Neuron (in vitro differentiated cells): ENCODE measurements around the gene CD1D.
"Not testable (repeated sequence)": the region's sequence is repeated elsewhere in the genome, so short reads cannot be mapped to it uniquely, and the experiment has no call there.

Experiments used
- H2AFZ ChIP-seq: one replicate; pipeline ENCODE4 v1.6.1; 2013; ENCODE audit warnings: low read depth, mild to moderate bottlenecking, inconsistent platforms, low read length, moderate library complexity
- H3K27me3 ChIP-seq: one replicate; pipeline ENCODE4 v1.6.1; 2013; ENCODE audit warnings: low read length; ENCODE audit not compliant: insufficient read depth
- H3K36me3 ChIP-seq: one replicate; pipeline ENCODE4 v1.6.1; 2013; ENCODE audit warnings: low read length; ENCODE audit not compliant: insufficient read depth
- H3K4me1 ChIP-seq: one replicate; pipeline ENCODE4 v1.6.1; 2013; ENCODE audit warnings: low read length; ENCODE audit not compliant: insufficient read depth
- H3K4me3 ChIP-seq: 2 replicates; pipeline ENCODE4 v1.5.1; 2013; ENCODE audit warnings: mild to moderate bottlenecking, low read length, moderate library complexity
- H3K9me3 ChIP-seq: one replicate; pipeline ENCODE4 v1.6.1; 2013; ENCODE audit warnings: low read length

CD1D gene

DNA sequence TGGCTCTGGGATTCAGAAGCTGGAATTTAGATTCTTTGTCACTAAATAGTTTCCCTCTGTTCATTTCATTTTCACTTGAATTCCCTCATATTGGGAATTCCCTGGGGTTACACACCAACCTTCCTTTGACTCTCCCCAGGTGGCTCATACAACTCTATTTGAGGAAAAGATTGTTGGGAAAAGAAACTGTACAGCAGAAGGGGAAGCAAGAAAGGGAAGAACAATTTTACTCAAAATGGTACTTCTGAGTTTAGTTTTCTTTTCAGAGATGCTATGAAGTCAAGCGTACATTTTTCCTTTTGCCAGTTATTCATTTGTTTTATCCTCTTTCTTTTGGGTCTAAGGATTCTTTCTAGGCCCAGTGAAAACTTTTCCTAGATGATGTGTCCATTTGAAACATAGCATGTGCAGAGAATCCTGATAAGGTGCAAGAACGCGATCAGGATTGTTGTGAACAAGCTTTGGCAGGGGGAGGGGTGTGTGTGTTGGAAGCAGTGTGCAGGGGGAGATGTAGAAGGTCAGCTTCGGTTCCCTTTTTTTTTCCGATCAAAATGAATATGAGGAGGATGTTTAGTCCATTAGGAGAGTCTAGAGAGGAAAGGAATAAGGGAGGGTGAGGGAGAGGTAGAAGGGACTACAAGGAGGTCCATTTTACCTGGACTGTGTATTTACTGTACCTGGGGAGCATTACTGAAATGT, 26.8 kb upstream of the CD1D start:
- no peaks in the 10 kb centered on the region for H3K9me3 ChIP-seq
- no peak overlapping the region for H2AFZ ChIP-seq
- no peaks in the 10 kb centered on the region for H3K36me3 ChIP-seq
- H3K4me1 ChIP-seq = no peaks in the 10 kb centered on the region
- H3K27me3 ChIP-seq = peaks cover 13% of the 10 kb centered on the region
- no peak overlapping the region for H3K4me3 ChIP-seq

- H2AFZ ChIP-seq = no peak overlapping the region
- no peaks in the 10 kb centered on the region for H3K9me3 ChIP-seq
- peaks cover 13% of the 10 kb centered on the region for H3K27me3 ChIP-seq
- H3K36me3 ChIP-seq = no peaks in the 10 kb centered on the region
- no peaks in the 10 kb centered on the region for H3K4me1 ChIP-seq
- no peak overlapping the region for H3K4me3 ChIP-seq
Observed at GRCh38 chr1:158154501-158154900, 26.2 kb upstream of the CD1D start.

DNA sequence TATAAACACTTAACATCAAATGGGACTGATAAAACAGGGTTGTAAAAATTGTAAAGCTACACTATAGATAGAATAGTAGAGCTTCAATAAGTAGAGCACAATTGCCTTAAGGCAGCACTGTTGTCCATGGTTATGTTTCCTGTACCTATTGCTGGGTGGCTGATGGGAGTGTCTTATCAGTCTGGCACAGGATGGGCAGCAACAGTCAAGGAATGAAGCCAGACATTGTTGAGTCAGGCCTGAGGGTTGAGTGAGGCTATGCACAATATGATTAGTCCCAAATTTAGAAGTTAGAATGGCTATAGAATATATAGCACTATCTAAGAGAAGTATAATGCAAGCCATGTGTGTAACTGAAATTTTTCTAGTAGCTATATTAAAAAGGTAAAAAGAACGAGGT, 25.0 kb upstream of the CD1D start:
- no peaks in the 10 kb centered on the region for H3K36me3 ChIP-seq
- H3K4me3 ChIP-seq = no peak overlapping the region
- H3K4me1 ChIP-seq = no peaks in the 10 kb centered on the region
- peaks cover 10% of the 10 kb centered on the region for H3K27me3 ChIP-seq
- no peak overlapping the region for H2AFZ ChIP-seq
- H3K9me3 ChIP-seq = no peaks in the 10 kb centered on the region

DNA sequence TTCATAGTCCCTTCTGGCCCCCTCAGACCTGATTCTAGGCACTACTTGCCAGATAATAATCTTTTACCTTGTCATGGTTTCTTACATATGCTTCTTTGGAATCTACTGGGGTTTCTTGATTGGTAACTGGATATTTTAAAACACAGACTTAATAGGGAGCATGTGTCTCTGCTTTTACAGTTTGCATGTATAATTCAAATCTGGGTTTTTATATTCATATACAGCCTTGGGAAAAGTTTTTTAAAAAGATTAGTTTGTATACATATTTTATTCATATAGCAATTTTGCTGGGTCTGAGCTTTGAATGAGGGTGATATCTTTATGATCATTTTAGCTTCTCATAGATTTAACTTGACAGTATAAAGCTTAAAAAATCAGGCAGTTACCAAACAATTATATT, 21.1 kb upstream of the CD1D start:
- H3K4me1 ChIP-seq = no peaks in the 10 kb centered on the region
- H3K36me3 ChIP-seq = no peaks in the 10 kb centered on the region

GRCh38 chr1:158161446-158161845, 19.2 kb upstream of the CD1D start:
- H2AFZ ChIP-seq = no peak overlapping the region
- no peaks in the 10 kb centered on the region for H3K4me1 ChIP-seq
- H3K4me3 ChIP-seq = no peak overlapping the region
- H3K27me3 ChIP-seq = peaks cover 2% of the 10 kb centered on the region
- no peaks in the 10 kb centered on the region for H3K9me3 ChIP-seq
- H3K36me3 ChIP-seq = no peaks in the 10 kb centered on the region

More for the DNA sequence above, 21.1 kb upstream of the CD1D start:
- no peaks in the 10 kb centered on the region for H3K9me3 ChIP-seq
- no peak overlapping the region for H3K4me3 ChIP-seq
- no peak overlapping the region for H2AFZ ChIP-seq
- H3K27me3 ChIP-seq = peaks cover 4% of the 10 kb centered on the region

DNA sequence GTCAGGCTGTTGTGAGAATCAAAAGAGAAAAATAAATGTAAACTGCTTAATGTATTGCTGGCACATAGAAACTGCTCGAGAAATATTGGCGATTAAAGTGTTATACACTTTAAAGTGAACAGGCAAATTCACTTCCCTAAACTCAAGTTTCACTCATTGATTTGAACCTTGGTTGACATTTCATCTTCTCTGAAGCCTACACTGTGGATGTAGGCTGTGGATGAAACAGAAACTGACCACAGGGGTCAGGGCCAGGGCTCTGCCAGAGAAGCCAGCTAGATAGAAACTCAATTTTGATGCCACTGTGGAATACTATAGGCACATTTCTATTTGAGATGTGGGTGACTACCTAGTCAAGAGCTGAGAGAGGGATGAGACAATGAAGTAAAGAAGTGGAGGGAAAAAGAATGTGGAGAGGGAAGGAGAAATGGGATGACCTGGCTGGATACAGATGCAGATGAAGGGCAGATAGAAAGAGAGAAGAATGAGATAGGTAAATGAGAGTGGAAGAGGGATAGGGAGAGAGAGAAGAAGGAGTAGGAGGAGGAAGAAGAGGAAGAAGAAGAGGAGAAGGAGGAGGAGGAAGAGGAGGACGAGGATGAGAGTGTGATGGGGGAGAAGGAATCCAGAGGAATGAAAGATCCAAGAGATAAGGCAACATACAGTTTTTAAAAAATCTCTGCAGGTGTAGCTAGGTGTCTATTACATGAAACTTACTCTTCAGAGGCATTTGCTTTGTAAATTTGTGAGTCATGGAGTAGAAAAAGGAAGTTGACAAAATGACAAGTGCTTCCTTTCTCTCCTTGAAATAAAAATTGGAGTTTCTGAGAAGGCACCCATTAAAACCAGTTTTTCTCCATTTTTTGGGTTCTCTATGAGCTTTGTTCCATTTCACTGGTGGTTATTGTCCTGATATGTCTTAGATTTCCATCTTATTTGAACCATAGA, 17.4 kb upstream of the CD1D start:
- no peaks in the 10 kb centered on the region for H3K9me3 ChIP-seq
- H3K4me3 ChIP-seq = no peak overlapping the region
- H3K4me1 ChIP-seq = no peaks in the 10 kb centered on the region
- no peak overlapping the region for H2AFZ ChIP-seq
- H3K36me3 ChIP-seq = no peaks in the 10 kb centered on the region
- no peaks in the 10 kb centered on the region for H3K27me3 ChIP-seq

- Histone ChIP-seq H3K36me3 (no peaks in the 10 kb centered on the region), H2AFZ (no peak overlapping the region), H3K9me3 (no peaks in the 10 kb centered on the region), H3K4me3 (no peak overlapping the region), H3K27me3 (peaks cover 8% of the 10 kb centered on the region), H3K4me1 (no peaks in the 10 kb centered on the region)
Observed at GRCh38 chr1:158169105-158169504, 11.6 kb upstream of the CD1D start.

DNA sequence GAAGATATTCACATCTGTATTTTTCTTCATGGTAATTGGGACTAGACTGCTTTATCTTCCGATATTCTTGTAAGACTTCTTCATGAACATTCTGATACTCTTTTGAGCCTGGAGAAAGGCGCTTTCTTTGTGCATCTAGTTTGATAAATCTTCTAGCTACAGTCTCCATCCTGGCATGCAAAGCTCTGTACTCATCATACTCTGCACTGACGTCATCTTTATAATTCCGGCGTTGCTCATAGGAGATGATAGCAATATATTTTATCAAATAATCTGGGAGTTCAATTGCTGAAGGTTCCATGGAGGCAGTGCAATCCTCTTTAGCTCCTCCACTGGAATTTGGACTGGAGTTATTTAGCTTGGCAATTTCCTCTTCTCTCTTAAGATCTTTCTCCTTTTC, 4.8 kb upstream of the CD1D start:
- not testable (repeated sequence) for H2AFZ ChIP-seq, H3K4me3 ChIP-seq, H3K36me3 ChIP-seq, H3K9me3 ChIP-seq, H3K4me1 ChIP-seq
- H3K27me3 ChIP-seq = peaks cover 42% of the 10 kb centered on the region

DNA sequence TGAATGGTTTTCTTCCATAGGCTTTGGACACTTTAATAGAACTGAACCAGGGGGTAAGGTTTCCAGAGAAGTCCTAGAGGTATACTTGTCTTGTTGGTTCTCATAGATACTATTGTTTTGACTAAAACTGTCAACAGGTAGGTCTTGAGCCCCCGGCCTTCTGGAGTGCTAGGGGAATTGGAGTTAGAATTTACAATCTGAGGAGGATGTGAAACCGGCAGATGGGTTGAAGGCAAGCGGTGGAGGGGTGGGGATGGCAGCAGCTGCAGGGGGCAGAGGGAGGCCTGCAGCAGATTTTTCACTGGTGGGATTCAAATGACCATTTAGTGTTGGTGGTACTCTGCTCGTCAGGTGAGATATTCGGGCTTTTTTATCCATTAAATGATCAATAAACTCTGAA, 4.3 kb upstream of the CD1D start:
- Histone ChIP-seq H3K9me3 (no peaks in the 10 kb centered on the region), H3K36me3 (no peaks in the 10 kb centered on the region), H3K27me3 (peaks cover 47% of the 10 kb centered on the region), H3K4me3 (no peak overlapping the region), H2AFZ (no peak overlapping the region), H3K4me1 (no peaks in the 10 kb centered on the region)

DNA sequence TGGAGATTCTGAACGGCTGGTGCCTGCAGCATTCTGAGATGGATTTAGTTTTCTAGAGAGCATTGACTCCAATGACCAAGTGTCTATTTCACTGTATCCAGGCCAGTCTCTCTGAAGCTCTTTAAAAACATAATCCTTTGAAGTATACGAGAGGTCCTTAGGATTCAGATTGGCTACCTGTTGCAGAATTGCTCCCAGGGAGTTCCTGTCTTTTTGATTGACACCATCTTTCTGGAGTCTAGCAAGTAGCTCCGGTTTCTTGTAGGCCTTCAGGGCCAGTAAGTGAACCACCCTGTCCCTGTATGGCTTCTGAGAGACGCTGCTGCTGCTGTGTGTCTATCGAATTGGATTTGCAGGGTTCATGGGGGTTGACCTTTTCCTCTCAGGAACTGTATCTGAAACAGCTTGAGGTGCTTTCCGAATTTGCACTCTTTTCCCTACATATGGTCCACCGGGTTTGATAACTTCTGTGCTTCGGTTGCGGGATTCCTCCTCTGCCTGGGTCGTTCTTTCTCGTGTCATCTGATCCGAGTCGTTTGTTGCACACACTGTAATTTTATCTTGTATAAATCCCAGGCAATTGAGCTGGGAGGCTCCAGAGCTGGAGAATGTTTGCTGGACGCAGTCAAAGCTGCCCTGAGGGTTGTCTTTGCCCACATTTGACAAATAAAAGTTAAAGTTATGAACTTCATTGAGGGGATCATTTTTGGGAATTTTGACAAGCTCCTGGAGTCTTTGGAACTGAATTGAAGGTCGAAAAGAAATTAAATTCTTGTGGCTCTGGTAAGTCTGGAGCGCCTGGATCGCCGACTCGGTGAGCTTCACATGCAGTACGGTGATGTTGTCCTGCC, 3.6 kb upstream of the CD1D start:
- H3K9me3 ChIP-seq, H3K4me3 ChIP-seq, H2AFZ ChIP-seq, H3K4me1 ChIP-seq, H3K36me3 ChIP-seq: not testable (repeated sequence)
- peaks cover 54% of the 10 kb centered on the region for H3K27me3 ChIP-seq

DNA sequence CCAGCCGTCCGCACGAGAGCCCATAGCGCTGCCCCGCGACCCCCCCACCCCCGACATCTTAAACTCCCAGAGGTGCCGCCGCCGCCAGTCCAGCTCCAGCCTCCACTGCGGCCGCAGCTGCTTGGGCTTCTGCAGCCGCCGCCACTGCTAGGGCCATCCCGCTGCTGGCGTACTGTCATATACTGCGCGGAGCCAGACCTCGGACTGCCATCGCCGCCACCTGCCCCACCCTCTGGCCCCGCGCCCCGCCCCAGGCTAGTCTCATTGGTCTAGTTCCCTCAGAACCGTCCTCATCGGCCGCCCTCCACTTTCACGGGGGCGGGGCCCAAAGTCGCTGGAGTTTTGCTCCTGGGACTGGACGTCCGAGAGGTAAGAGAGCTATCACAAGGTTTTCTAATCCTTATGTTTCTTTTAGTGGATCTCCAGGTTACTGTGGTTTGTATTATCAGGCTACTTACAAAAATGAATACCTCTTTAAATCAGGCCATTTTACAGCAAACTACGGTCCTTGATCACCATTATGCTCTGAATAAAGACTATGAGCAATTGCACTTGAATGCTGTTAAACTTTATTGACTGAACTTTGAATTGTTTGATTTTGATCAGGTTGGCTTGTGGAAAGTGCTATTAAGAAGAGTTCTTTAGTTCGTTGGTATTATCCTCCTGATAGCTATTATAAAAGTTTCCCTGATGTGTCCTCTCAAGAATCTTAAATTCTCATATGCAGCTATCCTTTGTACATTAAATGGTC, 2.8 kb upstream of the CD1D start:
- H3K27me3 ChIP-seq = peaks cover 57% of the 10 kb centered on the region
- H2AFZ ChIP-seq = no peak overlapping the region
- no peaks in the 10 kb centered on the region for H3K4me1 ChIP-seq
- no peak overlapping the region for H3K4me3 ChIP-seq
- H3K9me3 ChIP-seq = no peaks in the 10 kb centered on the region
- H3K36me3 ChIP-seq = no peaks in the 10 kb centered on the region

- Histone ChIP-seq H2AFZ (no peak overlapping the region), H3K4me3 (no peak overlapping the region), H3K36me3 (no peaks in the 10 kb centered on the region), H3K27me3 (peaks cover 60% of the 10 kb centered on the region), H3K9me3 (no peaks in the 10 kb centered on the region), H3K4me1 (no peaks in the 10 kb centered on the region)
Observed at GRCh38 chr1:158179301-158180041, 1.2 kb upstream of the CD1D start.
